Epithelial cell of esophagus (primary cell): Measurements from ENCODE around the gene PIGR.

Source experiments
- DNase-seq: peaks from one replicate; pipeline ENCODE4 v3.0.0; 2010; ENCODE audit warnings: low read depth
- H3K4me3 ChIP-seq: 2 replicates; pipeline ENCODE4 v1.5.1; 2011; ENCODE audit warnings: mild to moderate bottlenecking, low read length, control low read depth
- TF ChIP-seq, protein P1 (sequence below): IDR thresholded peaks from 2 replicates; pipeline ENCODE4 v1.5.1; 2011; ENCODE audit warnings: low read depth, mild to moderate bottlenecking, low read length, control low read depth, inconsistent platforms; ENCODE audit not compliant: insufficient read depth; ENCODE audit errors: missing control alignments

The PIGR gene

GRCh38 chr1:206909883-206910318 lies 36.4 kb downstream of the PIGR start:
- TF ChIP-seq, protein P1, sequence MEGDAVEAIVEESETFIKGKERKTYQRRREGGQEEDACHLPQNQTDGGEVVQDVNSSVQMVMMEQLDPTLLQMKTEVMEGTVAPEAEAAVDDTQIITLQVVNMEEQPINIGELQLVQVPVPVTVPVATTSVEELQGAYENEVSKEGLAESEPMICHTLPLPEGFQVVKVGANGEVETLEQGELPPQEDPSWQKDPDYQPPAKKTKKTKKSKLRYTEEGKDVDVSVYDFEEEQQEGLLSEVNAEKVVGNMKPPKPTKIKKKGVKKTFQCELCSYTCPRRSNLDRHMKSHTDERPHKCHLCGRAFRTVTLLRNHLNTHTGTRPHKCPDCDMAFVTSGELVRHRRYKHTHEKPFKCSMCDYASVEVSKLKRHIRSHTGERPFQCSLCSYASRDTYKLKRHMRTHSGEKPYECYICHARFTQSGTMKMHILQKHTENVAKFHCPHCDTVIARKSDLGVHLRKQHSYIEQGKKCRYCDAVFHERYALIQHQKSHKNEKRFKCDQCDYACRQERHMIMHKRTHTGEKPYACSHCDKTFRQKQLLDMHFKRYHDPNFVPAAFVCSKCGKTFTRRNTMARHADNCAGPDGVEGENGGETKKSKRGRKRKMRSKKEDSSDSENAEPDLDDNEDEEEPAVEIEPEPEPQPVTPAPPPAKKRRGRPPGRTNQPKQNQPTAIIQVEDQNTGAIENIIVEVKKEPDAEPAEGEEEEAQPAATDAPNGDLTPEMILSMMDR = no peak
- H3K4me3 ChIP-seq = peak overlapping the region; percentile 34
- no peak for DNase-seq

- peak; percentile 85 for DNase-seq
- TF ChIP-seq, protein P1 = no peak
- peak overlapping the region; percentile 34 for H3K4me3 ChIP-seq
Measured at GRCh38 chr1:206909161-206909882, 36.9 kb downstream of the PIGR start.

- DNase-seq = no peak
- TF ChIP-seq, protein P1 = no peak
- H3K4me3 ChIP-seq = no peak overlapping the region
Measured at GRCh38 chr1:206908038-206908437, 38.2 kb downstream of the PIGR start.

GRCh38 chr1:206907304-206907991 lies 38.8 kb downstream of the PIGR start:
- DNase-seq = no peak
- TF ChIP-seq, protein P1 = peak; percentile 18
- H3K4me3 ChIP-seq = no peak overlapping the region

DNA sequence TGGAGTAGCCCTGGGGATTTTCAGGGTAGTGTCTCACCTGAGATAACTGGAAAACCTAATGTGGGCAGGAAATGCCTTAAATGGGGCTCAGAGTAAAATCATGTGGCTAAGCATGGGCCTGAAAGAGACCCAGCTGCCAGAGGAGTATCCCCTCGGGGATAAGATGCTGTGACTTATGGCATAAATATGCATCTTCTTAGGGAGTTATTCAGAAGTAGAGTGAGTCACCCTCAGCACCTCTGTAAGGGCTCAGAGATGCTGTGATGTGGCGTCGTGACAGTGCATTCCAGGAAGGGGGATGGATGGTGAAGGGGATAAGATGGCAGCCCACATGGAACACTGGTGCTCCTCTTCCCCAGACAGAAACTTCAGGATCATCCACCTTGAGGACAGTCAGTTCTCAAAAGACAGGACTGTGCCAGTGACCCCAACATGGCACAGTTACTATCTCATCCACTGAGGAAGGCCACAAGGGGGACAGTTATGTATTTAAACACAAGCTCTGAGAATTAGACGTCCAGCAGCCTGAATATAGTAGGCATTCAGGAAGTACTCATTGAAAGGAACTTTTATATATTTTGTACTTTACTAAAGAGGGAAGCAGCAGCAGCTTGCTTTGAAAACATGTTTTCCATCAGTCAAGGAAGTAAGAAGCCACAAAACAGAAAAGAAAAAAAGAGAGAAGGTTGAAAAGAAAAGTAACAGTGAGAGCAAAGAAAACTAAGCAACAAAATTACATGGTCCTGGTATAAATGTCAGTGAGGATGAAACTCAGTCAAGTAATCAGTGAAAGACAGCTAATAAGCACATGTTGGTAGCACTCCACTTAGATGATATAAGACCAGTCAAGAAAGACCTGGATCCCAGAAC lies 40.7 kb downstream of the PIGR start:
- TF ChIP-seq, protein P1 = no peak
- DNase-seq = peak; percentile 97
- no peak overlapping the region for H3K4me3 ChIP-seq

- DNase-seq = no peak
- TF ChIP-seq, protein P1 = no peak
- H3K4me3 ChIP-seq = no peak overlapping the region
Measured at GRCh38 chr1:206904423-206905142, 41.7 kb downstream of the PIGR start.
